Esophagus (tissue), 2 donors: ENCODE data around the gene FABP2. TPM values are rescaled to one million over a fixed set of nuclear protein-coding genes. Genes with fewer than 3 reads are reported as not detected.

Experiments
- H3K27ac ChIP-seq, 2 donors: one replicate each; pipeline ENCODE4 v1.5.1; 2013; ENCODE audit warnings: low read depth in 2 of 2, mild to moderate bottlenecking in 2 of 2, inconsistent platforms in 1 of 2, low read length in 1 of 2, moderate library complexity in 1 of 2
- H3K27me3 ChIP-seq, 2 donors: one replicate each; pipeline ENCODE4 v1.6.1; 2013; ENCODE audit warnings: low read length in 2 of 2, control low read depth in 1 of 2, mild to moderate bottlenecking in 1 of 2; ENCODE audit not compliant: insufficient read depth in 2 of 2, control insufficient read depth in 1 of 2
- H3K36me3 ChIP-seq, 2 donors: one replicate each; pipeline ENCODE4 v1.6.1; 2013; ENCODE audit warnings: low read length in 1 of 2; ENCODE audit not compliant: control insufficient read depth in 2 of 2, insufficient read depth in 2 of 2
- H3K4me1 ChIP-seq, 2 donors: one replicate each; pipeline ENCODE4 v1.6.1; 2013; ENCODE audit warnings: low read length in 1 of 2; ENCODE audit not compliant: control insufficient read depth in 2 of 2, insufficient read depth in 2 of 2
- H3K4me3 ChIP-seq, 2 donors: one replicate each; pipeline ENCODE4 v1.5.1; 2013; ENCODE audit warnings: low read length in 2 of 2, mild to moderate bottlenecking in 2 of 2, low read depth in 1 of 2, moderate library complexity in 1 of 2
- H3K9me3 ChIP-seq, 2 donors: one replicate each; pipeline ENCODE4 v1.6.1; 2013; ENCODE audit warnings: mild to moderate bottlenecking in 2 of 2, low read depth in 1 of 2, low read length in 1 of 2, moderate library complexity in 1 of 2; ENCODE audit not compliant: control insufficient read depth in 2 of 2, insufficient read depth in 1 of 2
- WGBS, 2 donors: extraction: QIAGEN DNeasy Blood & Tissue Kit; methylation state at CpG; one replicate each; pipeline ENCODE4 v1.1.7; 2013; 5-methylcytosine and 5-hydroxymethylcytosine counted together
- polyA plus RNA-seq, 2 donors: library from polyadenylated mRNA; stranded (reverse); fragments of 200-250 nt; gene quantifications; one replicate each; pipeline ENCODE4 v1.2.3, GENCODE V29; 2013
- donor health status: healthy with polysubstance abuse.
- donor health status: Bipolar disorder and iron deficiency.

Gene FABP2
- polyA plus RNA-seq, 2 donors = not detected

- H3K27ac ChIP-seq = no peak overlapping the region
- 10 to 11% methylated on average over 4 of the region's 4 CpGs for WGBS, 2 donors
- no peaks in the 10 kb centered on the region for H3K36me3 ChIP-seq
- no peak overlapping the region for H3K4me3 ChIP-seq
- no peaks in the 10 kb centered on the region for H3K4me1 ChIP-seq
- H3K9me3 ChIP-seq = no peaks in the 10 kb centered on the region
- H3K27me3 ChIP-seq = no peaks in the 10 kb centered on the region
These were observed 7.6 kb downstream of the FABP2 start for GRCh38 chr4:119314356-119314755.

- Histone ChIP-seq H3K36me3 (no peaks in the 10 kb centered on the region), H3K27me3 (no peaks in the 10 kb centered on the region), H3K9me3 (no peaks in the 10 kb centered on the region), H3K4me3 (no peak overlapping the region), H3K4me1 (no peaks in the 10 kb centered on the region), H3K27ac (no peak overlapping the region)
These were observed 8.7 kb downstream of the FABP2 start for GRCh38 chr4:119313237-119313636.

GRCh38 chr4:119310826-119311225 is 11.1 kb downstream of the FABP2 start:
- Histone ChIP-seq H3K9me3 (no peaks in the 10 kb centered on the region), H3K27ac (no peak overlapping the region), H3K27me3 (no peaks in the 10 kb centered on the region), H3K4me3 (no peak overlapping the region), H3K4me1 (no peaks in the 10 kb centered on the region), H3K36me3 (no peaks in the 10 kb centered on the region)
- WGBS, 2 donors = 51 to 61% methylated on average over 1 of the region's 1 CpG

- H3K27ac ChIP-seq = no peak overlapping the region
- no peaks in the 10 kb centered on the region for H3K9me3 ChIP-seq
- no peaks in the 10 kb centered on the region for H3K36me3 ChIP-seq
- no peaks in the 10 kb centered on the region for H3K4me1 ChIP-seq
- no peaks in the 10 kb centered on the region for H3K27me3 ChIP-seq
- no peak overlapping the region for H3K4me3 ChIP-seq
These were observed 14.3 kb downstream of the FABP2 start for GRCh38 chr4:119307606-119308005.

- Histone ChIP-seq H3K27me3 (no peaks in the 10 kb centered on the region), H3K4me3 (no peak overlapping the region), H3K4me1 (no peaks in the 10 kb centered on the region), H3K9me3 (no peaks in the 10 kb centered on the region), H3K27ac (no peak overlapping the region), H3K36me3 (no peaks in the 10 kb centered on the region)
These were observed 17.5 kb downstream of the FABP2 start for GRCh38 chr4:119304431-119304830.

GRCh38 chr4:119303587-119304305 is 18.2 kb downstream of the FABP2 start:
- Histone ChIP-seq H3K36me3 (no peaks in the 10 kb centered on the region), H3K27ac (no peak overlapping the region), H3K27me3 (no peaks in the 10 kb centered on the region), H3K4me3 (no peak overlapping the region), H3K9me3 (no peaks in the 10 kb centered on the region), H3K4me1 (no peaks in the 10 kb centered on the region)
- 90 to 96% methylated on average over 5 of the region's 5 CpGs for WGBS, 2 donors

GRCh38 chr4:119302073-119302832 is 19.7 kb downstream of the FABP2 start:
- Histone ChIP-seq H3K9me3 (no peaks in the 10 kb centered on the region), H3K36me3 (no peaks in the 10 kb centered on the region), H3K27me3 (no peaks in the 10 kb centered on the region), H3K27ac (peak overlapping the region in 1 of 2 donors; percentile 21), H3K4me3 (no peak overlapping the region), H3K4me1 (no peaks in the 10 kb centered on the region)
- WGBS, 2 donors = 71 to 72% methylated on average over 5 of the region's 5 CpGs

GRCh38 chr4:119300101-119300978 is 21.6 kb downstream of the FABP2 start:
- WGBS, 2 donors = 1% methylated on average over 54 of the region's 54 CpGs
- Histone ChIP-seq H3K27me3 (no peaks in the 10 kb centered on the region), H3K4me3 (peak overlapping the region; percentile 73 to 97), H3K36me3 (peaks cover 0 to 4% of the 10 kb centered on the region in 2 donors), H3K27ac (peak overlapping the region; percentile 93 to 100), H3K9me3 (no peaks in the 10 kb centered on the region), H3K4me1 (no peaks in the 10 kb centered on the region)

- peak overlapping the region; percentile 73 to 97 for H3K4me3 ChIP-seq
- no peaks in the 10 kb centered on the region for H3K9me3 ChIP-seq
- 0% methylated on average over 9 of the region's 9 CpGs for WGBS, 2 donors
- H3K4me1 ChIP-seq = no peaks in the 10 kb centered on the region
- peaks cover 0 to 4% of the 10 kb centered on the region in 2 donors for H3K36me3 ChIP-seq
- H3K27me3 ChIP-seq = no peaks in the 10 kb centered on the region
- peak overlapping the region; percentile 93 to 100 for H3K27ac ChIP-seq
These were observed 22.2 kb downstream of the FABP2 start for GRCh38 chr4:119299741-119300100.
